GM18861 (cell line): ENCODE data around the gene THAP12.

Experiments
- ATAC-seq: cut with Tn5 transposase; IDR thresholded peaks from one replicate; pipeline ENCODE4 v1.9.1; 2021; ENCODE audit not compliant: unreplicated experiment

THAP12 gene

DNA sequence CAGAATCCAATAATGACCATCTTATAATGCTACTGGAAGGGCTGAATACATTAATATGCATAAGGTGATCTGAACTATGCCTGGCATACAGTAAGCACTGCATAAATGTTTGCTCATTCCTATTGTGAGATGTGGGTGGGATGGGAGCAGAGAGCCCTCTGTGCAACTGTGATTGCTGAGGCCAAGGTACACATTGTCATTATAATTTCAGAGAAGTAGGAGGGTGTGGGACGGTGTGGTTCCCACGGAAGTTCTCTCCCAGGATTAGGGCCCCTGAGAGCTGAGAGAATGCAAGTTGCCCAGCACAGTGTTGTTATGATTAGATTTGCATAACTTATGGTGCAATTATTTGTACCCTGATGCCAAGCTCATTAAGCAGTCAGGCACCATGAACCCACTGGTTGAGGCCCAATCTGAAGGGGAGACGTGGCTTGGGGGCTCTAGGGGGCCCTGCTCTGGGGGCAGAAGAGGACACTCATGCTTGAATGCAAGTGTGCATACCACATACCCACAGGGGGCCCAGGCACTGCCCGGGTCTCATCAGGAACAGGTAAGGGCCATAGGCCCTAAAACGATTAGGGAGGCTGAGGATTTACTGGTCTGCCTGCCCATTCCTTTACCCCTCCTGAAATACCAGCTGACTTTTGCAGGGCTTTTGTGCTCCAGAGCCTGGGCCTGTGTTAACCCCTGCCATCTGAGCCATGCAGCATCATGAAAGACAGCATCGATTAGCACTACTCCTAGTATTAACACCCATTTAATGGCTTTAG lies 72.8 kb downstream of the THAP12 start:
- no peak for ATAC-seq

DNA sequence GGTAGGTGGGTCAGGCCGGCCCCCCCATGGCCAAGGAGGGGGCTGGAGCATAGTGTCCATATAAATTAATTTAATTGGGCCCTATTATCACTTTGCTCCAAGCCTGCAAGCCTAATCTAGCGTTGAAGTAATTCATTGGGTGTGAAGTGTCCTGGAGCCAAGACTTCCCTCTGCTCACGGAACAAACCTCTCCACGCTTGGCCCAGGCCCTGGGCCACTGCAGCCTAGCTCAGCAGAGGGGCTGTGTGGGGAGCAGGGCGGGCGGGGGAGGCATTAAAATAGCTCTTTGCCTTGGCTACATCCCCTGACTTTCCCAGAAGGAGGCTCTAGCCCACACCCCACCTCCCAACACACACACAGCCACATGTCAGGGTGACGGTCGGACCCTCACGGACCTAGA lies 73.5 kb downstream of the THAP12 start:
- no peak for ATAC-seq

DNA sequence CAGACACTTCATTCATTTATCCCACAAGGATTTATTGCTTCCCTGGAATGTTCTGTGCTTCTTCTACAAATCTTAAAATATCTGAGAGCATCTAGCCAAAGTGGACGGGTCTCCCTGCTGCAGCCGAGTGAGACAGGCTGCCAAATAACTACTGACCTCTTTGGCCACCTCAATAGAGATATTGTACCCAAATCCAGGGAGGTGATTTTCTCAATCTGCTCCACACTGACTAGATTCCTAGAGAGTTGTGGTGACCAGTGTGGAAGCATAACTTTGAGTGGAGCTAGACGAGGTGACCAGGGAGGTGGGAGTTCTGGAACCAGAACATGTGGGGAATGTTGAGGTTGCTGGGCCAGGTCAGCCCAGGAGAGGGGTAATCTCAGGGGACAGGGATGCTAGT lies 77.5 kb downstream of the THAP12 start:
- no peak for ATAC-seq

- no peak for ATAC-seq
Measured at GRCh38 chr11:76302996-76303395, 77.9 kb downstream of the THAP12 start.
